Thyroid gland (tissue), 4 donors: ENCODE data around the gene PAX5.

Experiments
- CTCF ChIP-seq, 6 experiments: fragments of 200-600 bp in 3 of 6; fragments of 450-650 bp in 3 of 6; sonication (generic) in 3 of 6; IDR thresholded peaks; one replicate each; pipeline ENCODE4 v1.5.1; 2016 to 2019; ENCODE audit warnings: antibody characterized with exemption in 6 of 6, mild to moderate bottlenecking in 2 of 6, inconsistent platforms in 1 of 6, moderate library complexity in 1 of 6
- POLR2A ChIP-seq, 2 donors: fragments of 450-650 bp; IDR thresholded peaks; one replicate each; pipeline ENCODE4 v1.6.1; 2017; ENCODE audit warnings: antibody characterized with exemption in 2 of 2, mild to moderate bottlenecking in 2 of 2, moderate library complexity in 1 of 2

- TF ChIP-seq CTCF (IDR thresholded peaks at IDR 0.05), result no peak
- no peak for TF ChIP-seq POLR2A (IDR thresholded peaks at IDR 0.05)
These were observed 37.4 kb downstream of the PAX5 start for GRCh38 chr9:36996706-36997086.
